SHP77 (cell line): ENCODE results near the gene SPRR2D.
"Not testable (repeated sequence)": the region's sequence is repeated elsewhere in the genome, so short reads cannot be mapped to it uniquely, and the experiment has no call there.

ENCODE experiments used
- DNase-seq, 2 experiments: peaks; one replicate each; lab custom pipeline; 2025; lab: John Stamatoyannopoulos, UW

The SPRR2D gene

GRCh38 chr1:153011235-153011758, 29.6 kb downstream of the SPRR2D start:
- not testable (repeated sequence) for DNase-seq

GRCh38 chr1:153001382-153001781, 39.5 kb downstream of the SPRR2D start, which contains the start of gene SPRR3:
Gene SPRR3 (plus strand): TSS chr1:153001749. CDS start chr1:153003021, 1,272 bp downstream.
- DNase-seq, result no peak

DNA sequence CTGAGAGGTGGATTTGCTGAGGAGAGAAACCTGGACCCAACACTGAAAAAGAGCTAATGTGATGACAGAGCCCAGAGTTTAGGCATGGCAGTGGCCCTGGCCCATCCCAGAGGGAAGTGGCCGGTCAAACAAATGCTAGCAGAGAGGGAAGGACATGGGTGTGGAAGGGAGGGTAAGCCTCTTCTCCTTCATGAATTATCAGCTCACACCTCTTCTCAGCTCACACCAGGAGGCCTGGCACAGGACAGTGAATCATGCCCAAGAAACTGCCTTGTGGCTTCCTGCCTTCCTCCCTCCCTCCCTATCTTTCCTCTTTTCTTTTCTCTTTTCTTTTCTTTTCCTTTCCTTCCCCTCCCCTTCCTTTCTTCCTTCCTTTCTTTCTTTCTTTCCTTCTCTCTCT, 40.6 kb downstream of the SPRR2D start:
- DNase-seq, result no peak

DNA sequence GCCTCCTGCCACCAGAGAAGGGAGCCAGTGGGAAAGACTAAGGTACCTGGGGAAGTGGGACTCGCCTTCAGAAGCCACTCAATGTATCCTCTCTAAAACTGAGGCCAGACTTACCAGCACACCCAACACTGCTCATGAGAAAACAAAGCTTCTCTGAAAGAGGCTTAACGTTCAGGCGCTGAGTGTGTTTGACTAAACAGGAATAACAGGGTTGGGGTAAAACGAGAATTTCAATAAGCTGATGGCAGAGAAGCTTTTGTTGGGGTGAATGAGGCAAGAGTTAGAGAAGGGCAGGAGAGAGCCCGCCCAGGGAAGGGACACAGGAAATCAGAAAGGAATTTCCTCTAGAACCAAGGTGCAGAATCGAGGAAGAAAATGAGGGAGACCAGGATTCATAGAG, 41.1 kb downstream of the SPRR2D start:
- DNase-seq, result no peak

GRCh38 chr1:152998476-152998875, 42.4 kb downstream of the SPRR2D start:
- no peak for DNase-seq

GRCh38 chr1:152997901-152998300, 43.0 kb downstream of the SPRR2D start:
- no peak for DNase-seq

DNA sequence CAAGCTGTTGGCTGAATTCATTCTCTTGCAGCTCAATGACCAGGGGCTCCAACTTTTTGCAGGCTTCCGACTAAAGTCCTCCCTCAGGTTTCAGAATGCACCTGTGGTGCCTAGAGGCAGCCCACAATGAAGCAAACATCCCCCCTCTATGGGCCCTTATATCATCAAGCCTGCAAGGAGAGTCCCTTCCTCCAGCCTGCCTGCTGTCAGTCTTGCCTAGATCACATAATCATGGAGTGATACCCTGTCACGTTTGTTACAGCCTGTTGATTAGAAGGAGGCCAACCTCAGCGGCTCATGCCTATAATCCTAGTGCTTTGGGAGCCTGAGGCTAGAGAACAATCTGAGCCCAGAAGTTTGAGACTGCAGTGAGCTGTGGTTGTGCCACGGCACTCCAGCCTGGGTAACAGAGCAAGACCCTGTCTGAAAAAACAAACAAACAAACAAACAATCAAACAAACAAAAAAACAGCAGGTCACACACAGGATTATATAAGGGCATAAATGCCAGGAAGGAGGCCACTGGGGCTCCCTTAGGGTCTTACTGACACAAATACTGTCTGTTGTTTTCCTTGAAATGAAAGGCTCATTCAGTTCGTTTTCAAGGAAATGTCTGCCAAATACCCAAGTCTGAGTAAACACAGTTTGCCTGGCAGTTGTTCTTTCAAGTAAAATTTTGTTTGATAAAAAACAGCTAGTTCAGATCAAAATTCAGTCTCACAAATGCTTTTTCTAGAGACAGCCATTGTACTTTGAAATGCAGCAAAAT, 44.1 kb downstream of the SPRR2D start:
- DNase-seq, result no peak

DNA sequence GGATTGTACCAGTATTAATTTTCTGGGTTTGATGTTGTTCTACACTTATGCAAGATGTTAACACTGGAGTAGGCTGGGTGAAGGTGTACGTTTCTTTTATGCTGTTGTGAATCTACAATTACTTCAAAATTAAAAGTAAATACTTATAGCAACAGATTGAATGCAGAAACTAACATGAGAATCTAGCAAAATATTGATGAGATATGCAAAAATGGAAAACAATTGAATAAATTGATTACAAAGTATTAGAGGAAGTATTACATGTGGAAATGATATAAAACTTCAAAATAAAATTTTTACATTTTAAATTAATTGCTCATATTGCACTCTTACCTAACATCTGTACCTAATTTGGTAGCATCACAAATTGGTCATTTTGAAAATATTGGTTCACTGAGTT, 45.1 kb downstream of the SPRR2D start:
- no peak for DNase-seq

- DNase-seq, result no peak
Observed at GRCh38 chr1:152993186-152993585, 47.7 kb downstream of the SPRR2D start.
